ENCODE measurements around the gene TUBGCP6.

The TUBGCP6 gene

DNA sequence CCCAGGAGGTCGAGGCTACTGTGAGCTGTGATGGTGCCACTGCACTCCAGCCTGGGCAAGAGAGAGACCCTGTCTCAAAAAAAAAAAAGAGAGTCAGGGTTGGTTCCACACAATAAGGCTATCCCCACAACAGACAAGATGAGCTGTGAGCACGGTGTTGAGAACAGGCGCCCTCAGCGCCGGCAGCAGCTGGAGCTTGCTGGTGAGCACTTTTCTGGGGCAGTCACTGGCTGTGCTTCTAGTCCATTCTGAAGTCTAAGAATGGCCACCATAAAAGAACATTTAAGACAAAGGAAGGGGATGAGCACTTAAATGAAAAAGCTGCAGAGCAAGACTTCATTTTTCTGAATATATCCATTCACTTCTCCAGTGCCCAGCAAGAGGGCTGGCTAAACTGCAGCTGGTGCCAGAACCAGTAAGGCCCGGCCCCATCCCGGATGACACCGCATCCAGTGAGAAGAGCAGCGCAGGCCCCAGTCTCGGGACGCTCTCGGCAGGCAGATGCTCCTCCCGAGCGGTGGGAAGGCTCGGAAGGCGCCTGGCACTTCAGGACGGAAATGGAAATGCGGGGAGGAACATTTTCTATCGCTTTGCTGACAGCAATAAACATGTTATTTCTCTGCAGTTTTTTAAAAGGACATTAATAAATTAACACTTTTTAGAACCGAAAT is 12.2 kb downstream of the TUBGCP6 start:
- Histone ChIP-seq H3K4me1 (ENCODE audit: control insufficient read depth, insufficient read depth, low read length) (no peaks in the 10 kb centered on the region), H3K27ac (ENCODE audit: low read length) (no peak overlapping the region), H3K27me3 (ENCODE audit: control insufficient read depth in 1 of 2, insufficient read depth in 2 of 2, low read length in 2 of 2) (no peaks in the 10 kb centered on the region), H3K36me3 (ENCODE audit: control insufficient read depth in 2 of 2, insufficient read depth in 2 of 2, low read length in 2 of 2) (peaks cover 9 to 16% of the 10 kb centered on the region in 2 donors), H3K9me3 (ENCODE audit: control insufficient read depth in 2 of 2, low read length in 2 of 2) (no peaks in the 10 kb centered on the region), H3K4me3 (ENCODE audit: low read length in 2 of 2) (no peak overlapping the region), H3K9ac (ENCODE audit: low read length in 2 of 2) (no peak overlapping the region)

DNA sequence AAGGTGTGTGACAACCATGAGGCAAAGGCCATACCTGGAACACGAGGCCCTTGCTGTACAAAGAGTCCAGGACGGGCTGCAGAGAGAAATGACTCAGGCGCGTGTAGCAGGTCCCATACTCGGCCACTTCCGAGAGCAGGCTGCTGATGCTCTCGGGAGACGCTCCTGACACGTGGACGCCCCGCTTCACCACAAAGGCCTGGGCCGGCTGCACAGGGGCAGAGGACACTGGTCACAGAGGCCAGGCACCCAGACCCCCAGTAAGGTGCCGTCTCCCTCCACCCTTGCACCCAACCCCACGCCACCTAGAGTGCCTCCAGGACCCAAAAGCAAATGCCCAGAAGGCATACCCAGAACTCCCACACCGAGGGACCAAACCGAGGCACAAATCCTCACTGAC is 15.5 kb downstream of the TUBGCP6 start:
- Histone ChIP-seq H3K27ac (ENCODE audit: low read length) (no peak overlapping the region), H3K9ac (ENCODE audit: low read length in 2 of 2) (no peak overlapping the region), H3K27me3 (ENCODE audit: control insufficient read depth in 1 of 2, insufficient read depth in 2 of 2, low read length in 2 of 2) (no peaks in the 10 kb centered on the region), H3K9me3 (ENCODE audit: control insufficient read depth in 2 of 2, low read length in 2 of 2) (no peaks in the 10 kb centered on the region), H3K4me3 (ENCODE audit: low read length in 2 of 2) (no peak overlapping the region), H3K4me1 (ENCODE audit: control insufficient read depth, insufficient read depth, low read length) (no peaks in the 10 kb centered on the region), H3K36me3 (ENCODE audit: control insufficient read depth in 2 of 2, insufficient read depth in 2 of 2, low read length in 2 of 2) (peaks cover 22 to 27% of the 10 kb centered on the region in 2 donors)

DNA sequence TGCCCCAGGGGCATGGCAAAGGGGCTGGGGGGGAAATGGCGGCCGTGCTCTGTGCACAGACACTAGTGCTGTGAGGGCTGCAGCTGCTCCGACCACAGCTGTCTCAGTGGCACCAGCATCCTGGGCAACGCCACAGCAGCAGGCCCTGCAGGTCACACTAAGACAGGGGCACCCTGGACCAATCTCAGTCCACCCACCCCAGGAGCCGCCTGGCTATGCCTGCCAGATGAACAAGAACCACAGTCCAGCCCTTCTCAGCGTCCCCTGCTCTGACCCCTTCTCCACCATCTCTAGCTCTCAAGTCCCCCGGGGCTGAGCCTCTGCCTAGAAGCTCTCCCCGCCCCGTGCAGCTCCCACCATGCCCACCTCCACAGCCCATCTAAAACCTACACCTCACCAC is 16.5 kb downstream of the TUBGCP6 start:
- H3K9ac ChIP-seq (ENCODE audit: low read length in 2 of 2) = no peak overlapping the region
- H3K9me3 ChIP-seq (ENCODE audit: control insufficient read depth in 2 of 2, low read length in 2 of 2) = no peaks in the 10 kb centered on the region
- H3K4me1 ChIP-seq (ENCODE audit: control insufficient read depth, insufficient read depth, low read length) = no peaks in the 10 kb centered on the region
- H3K36me3 ChIP-seq (ENCODE audit: control insufficient read depth in 2 of 2, insufficient read depth in 2 of 2, low read length in 2 of 2) = peaks cover 30 to 34% of the 10 kb centered on the region in 2 donors
- H3K4me3 ChIP-seq (ENCODE audit: low read length in 2 of 2) = no peak overlapping the region
- no peak overlapping the region for H3K27ac ChIP-seq (ENCODE audit: low read length)
- H3K27me3 ChIP-seq (ENCODE audit: control insufficient read depth in 1 of 2, insufficient read depth in 2 of 2, low read length in 2 of 2) = no peaks in the 10 kb centered on the region

DNA sequence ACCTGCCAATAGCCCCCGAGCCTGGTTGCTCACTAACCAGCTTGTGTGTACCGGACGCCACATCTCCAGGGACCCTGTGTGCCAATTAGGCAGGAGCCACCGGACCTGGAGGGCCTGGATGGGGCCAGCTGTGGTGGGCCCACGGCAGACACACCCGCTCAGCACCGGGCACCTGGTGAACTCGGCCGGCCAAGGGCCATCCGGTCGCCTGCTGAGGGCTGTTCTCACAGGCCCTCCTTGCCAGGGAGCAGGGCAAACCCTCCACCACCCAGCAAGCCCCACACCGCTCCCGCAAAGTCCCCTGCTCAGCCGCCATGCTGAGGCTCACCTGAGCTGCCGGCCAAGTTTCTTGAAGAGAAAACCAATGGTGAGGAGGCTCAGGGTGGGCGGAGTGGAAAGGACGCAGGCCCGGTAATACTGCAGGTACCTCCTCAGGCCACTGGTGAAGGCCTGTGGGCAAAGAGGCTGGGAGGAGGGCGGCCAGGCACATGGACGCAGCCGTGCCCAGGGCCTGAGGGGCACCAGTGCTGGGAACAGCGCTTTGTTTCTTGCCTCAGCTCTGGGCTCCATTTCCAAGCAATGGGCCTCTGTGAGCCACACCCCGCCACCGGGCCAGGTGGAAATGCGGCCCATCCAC is 17.1 kb downstream of the TUBGCP6 start:
- Histone ChIP-seq H3K36me3 (ENCODE audit: control insufficient read depth in 2 of 2, insufficient read depth in 2 of 2, low read length in 2 of 2) (peaks cover 30 to 39% of the 10 kb centered on the region in 2 donors), H3K9me3 (ENCODE audit: control insufficient read depth in 2 of 2, low read length in 2 of 2) (no peaks in the 10 kb centered on the region), H3K4me1 (ENCODE audit: control insufficient read depth, insufficient read depth, low read length) (no peaks in the 10 kb centered on the region), H3K9ac (ENCODE audit: low read length in 2 of 2) (no peak overlapping the region), H3K4me3 (ENCODE audit: low read length in 2 of 2) (no peak overlapping the region), H3K27me3 (ENCODE audit: control insufficient read depth in 1 of 2, insufficient read depth in 2 of 2, low read length in 2 of 2) (no peaks in the 10 kb centered on the region), H3K27ac (ENCODE audit: low read length) (no peak overlapping the region)

DNA sequence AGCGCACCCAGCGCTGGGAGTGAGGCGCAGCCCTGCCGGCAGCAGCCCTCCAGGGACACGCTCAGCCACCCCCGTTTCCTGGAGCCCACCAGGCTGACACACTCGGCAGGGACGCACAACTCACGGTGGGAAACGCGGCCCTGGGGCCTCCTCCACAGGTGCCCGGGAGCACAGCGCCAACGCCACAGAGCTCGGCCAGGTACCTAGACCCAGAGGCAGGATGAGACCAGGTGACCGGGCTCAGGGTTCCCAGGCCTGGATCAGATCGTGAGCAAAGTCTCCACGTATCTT is 18.0 kb downstream of the TUBGCP6 start:
- Histone ChIP-seq H3K9ac (ENCODE audit: low read length in 2 of 2) (no peak overlapping the region), H3K4me3 (ENCODE audit: low read length in 2 of 2) (no peak overlapping the region), H3K27ac (ENCODE audit: low read length) (no peak overlapping the region), H3K36me3 (ENCODE audit: control insufficient read depth in 2 of 2, insufficient read depth in 2 of 2, low read length in 2 of 2) (peaks cover 37 to 47% of the 10 kb centered on the region in 2 donors), H3K4me1 (ENCODE audit: control insufficient read depth, insufficient read depth, low read length) (no peaks in the 10 kb centered on the region), H3K9me3 (ENCODE audit: control insufficient read depth in 2 of 2, low read length in 2 of 2) (no peaks in the 10 kb centered on the region), H3K27me3 (ENCODE audit: control insufficient read depth in 1 of 2, insufficient read depth in 2 of 2, low read length in 2 of 2) (no peaks in the 10 kb centered on the region)

DNA sequence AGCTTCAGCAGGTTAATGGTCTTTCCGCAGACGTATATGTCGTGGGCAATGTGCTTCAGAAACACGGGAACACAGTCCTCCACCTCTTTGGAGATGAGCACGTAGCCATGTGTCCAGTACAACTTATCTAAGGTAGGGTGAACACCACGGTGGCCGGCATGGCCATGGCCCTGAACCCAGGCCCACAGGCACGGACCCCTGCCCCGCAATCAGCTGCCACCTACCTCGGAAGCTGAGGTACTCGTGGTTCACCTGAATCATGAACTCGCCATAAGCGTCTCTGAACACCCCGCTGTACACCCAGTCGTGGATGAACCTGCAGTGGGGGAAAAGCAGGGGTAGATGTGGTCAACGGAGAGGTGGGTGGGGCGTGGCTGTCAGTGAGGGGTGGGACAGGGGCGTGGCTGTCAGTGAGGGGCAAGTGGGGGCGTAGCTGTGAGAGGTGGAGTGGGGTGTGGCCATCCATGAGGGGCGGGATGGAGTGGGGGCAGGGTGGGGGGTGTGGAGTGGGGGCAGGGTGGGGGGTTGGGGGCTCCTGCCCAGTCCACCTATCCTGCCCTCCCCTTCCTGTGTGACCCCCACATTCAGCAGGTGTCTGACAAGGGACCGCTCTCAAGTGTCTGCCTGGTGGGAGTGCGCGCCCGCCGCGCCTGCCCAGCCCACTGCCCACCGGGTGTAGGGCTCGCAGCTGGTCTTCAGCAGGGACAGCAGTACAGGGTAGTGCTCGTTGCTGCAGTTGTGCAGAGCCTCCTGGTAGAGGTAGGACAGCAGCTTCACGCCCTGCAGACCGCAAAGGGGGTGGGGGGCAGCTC is 18.6 kb downstream of the TUBGCP6 start:
- H3K4me1 ChIP-seq (ENCODE audit: control insufficient read depth, insufficient read depth, low read length) = no peaks in the 10 kb centered on the region
- no peaks in the 10 kb centered on the region for H3K9me3 ChIP-seq (ENCODE audit: control insufficient read depth in 2 of 2, low read length in 2 of 2)
- no peak overlapping the region for H3K27ac ChIP-seq (ENCODE audit: low read length)
- no peak overlapping the region for H3K9ac ChIP-seq (ENCODE audit: low read length in 2 of 2)
- no peaks in the 10 kb centered on the region for H3K27me3 ChIP-seq (ENCODE audit: control insufficient read depth in 1 of 2, insufficient read depth in 2 of 2, low read length in 2 of 2)
- H3K36me3 ChIP-seq (ENCODE audit: control insufficient read depth in 2 of 2, insufficient read depth in 2 of 2, low read length in 2 of 2) = peaks cover 40 to 53% of the 10 kb centered on the region in 2 donors
- H3K4me3 ChIP-seq (ENCODE audit: low read length in 2 of 2) = no peak overlapping the region

DNA sequence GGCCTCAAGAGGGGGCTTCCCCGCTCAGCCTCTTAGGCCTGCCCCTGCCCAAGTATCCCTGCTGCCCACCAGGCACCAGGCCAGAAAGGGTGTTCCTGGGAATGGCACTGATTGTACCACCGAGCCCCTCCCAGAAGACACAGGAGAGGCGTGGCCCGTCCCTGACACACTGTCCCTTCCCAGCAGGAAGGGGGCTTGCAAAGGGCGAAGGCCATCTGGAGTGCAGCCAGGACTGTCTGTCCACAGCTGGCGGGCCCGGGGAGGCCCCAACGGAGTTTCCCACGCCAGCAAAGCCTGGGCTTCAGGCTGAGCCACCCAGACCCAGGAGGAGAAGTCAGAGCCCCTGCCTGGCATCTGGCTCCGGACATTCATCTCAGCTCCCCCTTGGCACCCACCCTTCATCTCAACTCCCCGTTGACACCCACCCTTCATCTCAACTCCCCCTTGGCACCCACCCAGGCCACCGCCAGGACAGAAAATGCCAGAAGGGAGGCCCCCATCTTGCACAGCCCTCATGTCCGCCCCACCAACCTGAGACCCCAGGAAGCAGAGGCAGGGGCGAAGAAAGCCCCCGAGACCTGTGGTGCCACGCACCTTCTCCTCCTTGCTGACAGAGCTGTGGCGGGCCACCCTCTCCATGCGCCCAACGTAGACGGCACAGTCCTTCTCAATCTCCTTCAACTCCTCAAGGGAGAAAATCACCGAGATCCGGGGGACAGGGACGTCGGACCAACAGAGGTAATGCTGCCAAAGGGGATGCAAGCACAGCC is 19.4 kb downstream of the TUBGCP6 start:
- Histone ChIP-seq H3K9ac (ENCODE audit: low read length in 2 of 2) (no peak overlapping the region), H3K9me3 (ENCODE audit: control insufficient read depth in 2 of 2, low read length in 2 of 2) (no peaks in the 10 kb centered on the region), H3K4me1 (ENCODE audit: control insufficient read depth, insufficient read depth, low read length) (no peaks in the 10 kb centered on the region), H3K36me3 (ENCODE audit: control insufficient read depth in 2 of 2, insufficient read depth in 2 of 2, low read length in 2 of 2) (peaks cover 49 to 62% of the 10 kb centered on the region in 2 donors), H3K4me3 (ENCODE audit: low read length in 2 of 2) (no peak overlapping the region), H3K27me3 (ENCODE audit: control insufficient read depth in 1 of 2, insufficient read depth in 2 of 2, low read length in 2 of 2) (no peaks in the 10 kb centered on the region), H3K27ac (ENCODE audit: low read length) (no peak overlapping the region)

DNA sequence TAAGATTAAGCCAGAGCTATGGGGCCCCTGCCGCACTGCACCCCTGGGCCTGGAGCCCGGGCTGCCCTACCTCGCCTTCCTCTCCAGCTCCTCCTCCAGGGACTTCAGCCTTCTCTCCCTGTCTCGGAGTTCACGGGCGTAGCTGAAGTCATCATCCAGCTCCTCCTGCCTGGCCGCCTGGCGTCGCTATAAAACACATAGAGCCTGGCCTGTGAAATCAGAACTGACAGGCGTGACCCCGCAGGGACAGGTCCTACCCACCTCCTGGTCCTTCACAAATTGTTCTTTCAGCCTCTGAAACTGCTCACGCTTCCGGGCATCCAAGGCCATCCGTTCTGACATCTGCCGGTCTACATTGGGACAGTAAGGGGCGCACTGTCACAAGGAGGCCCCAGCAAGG is 20.8 kb downstream of the TUBGCP6 start:
- Histone ChIP-seq H3K27ac (ENCODE audit: low read length) (no peak overlapping the region), H3K9me3 (ENCODE audit: control insufficient read depth in 2 of 2, low read length in 2 of 2) (no peaks in the 10 kb centered on the region), H3K36me3 (ENCODE audit: control insufficient read depth in 2 of 2, insufficient read depth in 2 of 2, low read length in 2 of 2) (peaks cover 43 to 63% of the 10 kb centered on the region in 2 donors), H3K4me3 (ENCODE audit: low read length in 2 of 2) (no peak overlapping the region), H3K4me1 (ENCODE audit: control insufficient read depth, insufficient read depth, low read length) (peaks cover 11% of the 10 kb centered on the region), H3K27me3 (ENCODE audit: control insufficient read depth in 1 of 2, insufficient read depth in 2 of 2, low read length in 2 of 2) (no peaks in the 10 kb centered on the region), H3K9ac (ENCODE audit: low read length in 2 of 2) (no peak overlapping the region)

DNA sequence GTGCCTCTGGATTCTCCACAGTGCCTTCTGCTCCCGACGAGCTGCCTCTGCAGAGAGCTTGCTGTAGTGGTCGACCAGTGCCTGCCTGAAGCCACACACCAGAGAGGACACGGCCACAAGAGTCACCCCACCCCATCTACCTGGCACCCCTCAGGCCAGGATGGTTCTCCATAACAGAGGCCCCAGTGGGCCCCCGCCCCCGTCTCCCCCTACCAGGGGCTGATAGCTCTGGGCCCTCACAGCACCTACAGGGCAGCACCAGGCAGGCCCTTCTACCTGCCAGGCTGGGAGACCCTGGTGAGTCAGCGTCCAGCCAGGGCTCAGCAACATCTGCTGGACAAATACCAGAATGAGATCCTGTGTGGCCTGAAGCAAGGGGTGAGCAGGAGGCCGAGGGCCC is 22.3 kb downstream of the TUBGCP6 start:
- Histone ChIP-seq H3K4me1 (ENCODE audit: control insufficient read depth, insufficient read depth, low read length) (peaks cover 14% of the 10 kb centered on the region), H3K36me3 (ENCODE audit: control insufficient read depth in 2 of 2, insufficient read depth in 2 of 2, low read length in 2 of 2) (peaks cover 49 to 66% of the 10 kb centered on the region in 2 donors), H3K4me3 (ENCODE audit: low read length in 2 of 2) (no peak overlapping the region), H3K27me3 (ENCODE audit: control insufficient read depth in 1 of 2, insufficient read depth in 2 of 2, low read length in 2 of 2) (no peaks in the 10 kb centered on the region), H3K9ac (ENCODE audit: low read length in 2 of 2) (no peak overlapping the region), H3K9me3 (ENCODE audit: control insufficient read depth in 2 of 2, low read length in 2 of 2) (no peaks in the 10 kb centered on the region), H3K27ac (ENCODE audit: low read length) (no peak overlapping the region)

DNA sequence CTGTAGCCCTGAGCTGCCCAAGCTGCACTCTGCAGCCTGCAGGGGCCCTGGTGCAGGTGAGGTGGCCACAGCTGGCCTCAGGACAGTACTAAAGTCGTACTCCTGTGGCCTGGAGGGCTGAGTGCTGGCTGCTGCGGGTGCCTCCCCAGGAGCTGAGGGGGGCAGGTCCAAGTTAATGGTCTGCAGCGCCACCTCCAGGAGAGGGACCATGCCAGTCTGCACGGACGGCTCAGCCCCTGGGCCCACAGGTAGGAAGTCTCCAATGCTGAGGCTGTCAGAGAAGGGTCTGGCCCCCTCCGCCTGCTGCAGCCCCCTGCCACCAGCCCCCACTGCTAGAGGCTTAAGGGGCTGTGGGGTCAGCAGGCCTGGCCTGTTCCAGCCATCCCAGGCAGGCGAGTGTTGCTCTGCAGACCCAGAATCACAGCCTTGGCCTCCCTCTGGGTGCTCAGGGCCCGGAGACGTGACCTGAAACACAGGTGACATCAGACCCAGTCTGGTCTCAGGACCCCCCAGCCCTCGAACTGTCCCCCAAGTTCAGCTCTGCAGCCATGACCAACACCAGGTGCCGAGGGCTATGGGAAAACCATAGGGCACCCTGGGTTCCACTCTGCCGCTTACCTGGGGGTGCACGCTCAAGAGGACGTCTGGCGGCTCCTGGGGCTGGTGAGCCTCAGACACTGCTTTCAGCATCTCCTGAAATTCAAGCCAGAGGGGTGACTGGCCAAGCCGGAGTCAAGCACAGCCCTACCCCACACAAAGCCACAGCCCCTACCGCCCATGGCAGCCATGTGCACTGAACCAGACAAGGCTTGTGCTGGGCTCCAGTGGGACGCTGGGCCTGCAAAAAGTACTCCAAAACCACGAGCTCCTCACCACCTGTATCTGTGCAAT is 23.2 kb downstream of the TUBGCP6 start:
- Histone ChIP-seq H3K9ac (ENCODE audit: low read length in 2 of 2) (no peak overlapping the region), H3K4me3 (ENCODE audit: low read length in 2 of 2) (no peak overlapping the region), H3K27ac (ENCODE audit: low read length) (no peak overlapping the region), H3K27me3 (ENCODE audit: control insufficient read depth in 1 of 2, insufficient read depth in 2 of 2, low read length in 2 of 2) (no peaks in the 10 kb centered on the region), H3K4me1 (ENCODE audit: control insufficient read depth, insufficient read depth, low read length) (peaks cover 14% of the 10 kb centered on the region), H3K36me3 (ENCODE audit: control insufficient read depth in 2 of 2, insufficient read depth in 2 of 2, low read length in 2 of 2) (peaks cover 56 to 62% of the 10 kb centered on the region in 2 donors), H3K9me3 (ENCODE audit: control insufficient read depth in 2 of 2, low read length in 2 of 2) (no peaks in the 10 kb centered on the region)

Data from stomach smooth muscle (tissue), 2 donors.